Urinary bladder (tissue), 4 donors: Measurements from ENCODE around the gene ZNF629. TPM values are rescaled to one million over a fixed set of nuclear protein-coding genes. Genes with fewer than 3 reads are reported as not detected.

Source experiments
- DNase-seq: peaks from one replicate; pipeline ENCODE4 v3.0.0-alpha.2; 2015; ENCODE audit errors: extremely low spot score
- H3K27ac ChIP-seq: one replicate; pipeline ENCODE4 v1.5.1; 2013; ENCODE audit warnings: low read depth, mild to moderate bottlenecking, moderate library complexity
- H3K36me3 ChIP-seq: one replicate; pipeline ENCODE4 v1.6.1; 2013; ENCODE audit warnings: mild to moderate bottlenecking, moderate library complexity; ENCODE audit not compliant: insufficient read depth
- H3K4me1 ChIP-seq: one replicate; pipeline ENCODE4 v1.6.1; 2013; ENCODE audit warnings: mild to moderate bottlenecking, moderate library complexity; ENCODE audit not compliant: insufficient read depth
- H3K4me3 ChIP-seq: one replicate; pipeline ENCODE4 v1.5.1; 2013; ENCODE audit warnings: low read depth, low read length
- WGBS: extraction: QIAGEN DNeasy Blood & Tissue Kit; methylation state at CpG from one replicate; pipeline ENCODE4 v1.1.7; 2013; 5-methylcytosine and 5-hydroxymethylcytosine counted together
- polyA plus RNA-seq: library from polyadenylated mRNA; stranded (reverse); fragments of 200-250 nt; gene quantifications from one replicate; pipeline ENCODE4 v1.2.3, GENCODE V29; 2013
- total RNA-seq: library from RNA; depleted of rRNA; stranded (reverse); fragments of >200 nt; gene quantifications from one replicate; pipeline ENCODE4 v1.2.3, GENCODE V29; 2014
- donor health status: healthy with polysubstance abuse.
- donor health status: healthy.

Gene ZNF629
- total and polyA plus RNA-seq, 2 donors, result 7.2 to 11.2 TPM

DNA sequence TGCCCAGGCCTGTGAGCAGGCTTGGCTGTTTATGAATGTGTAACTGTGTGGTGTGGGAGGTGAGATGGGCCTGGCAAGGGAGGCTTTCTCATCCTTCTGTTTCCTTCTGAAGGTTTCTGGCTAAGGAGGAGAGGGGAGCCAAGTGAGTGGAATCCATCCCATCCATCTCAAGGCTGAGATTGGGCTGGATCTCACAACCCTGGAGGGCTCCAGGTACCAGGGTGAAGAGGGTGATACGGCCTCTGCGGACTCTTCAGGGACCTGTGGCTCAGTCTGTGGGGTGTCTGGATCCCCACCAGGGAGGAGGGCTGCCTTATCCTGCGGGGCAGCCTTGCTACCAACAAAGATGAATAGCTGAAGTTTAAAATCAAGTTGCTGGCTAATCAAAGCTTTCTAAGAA is 7.0 kb downstream of the ZNF629 start:
- no peaks in the 10 kb centered on the region for H3K4me1 ChIP-seq
- no peak overlapping the region for H3K27ac ChIP-seq
- H3K4me3 ChIP-seq, result no peak overlapping the region
- WGBS, result 88% methylated on average over 3 of the region's 3 CpGs
- DNase-seq, result no peak
- H3K36me3 ChIP-seq, result no peaks in the 10 kb centered on the region

DNA sequence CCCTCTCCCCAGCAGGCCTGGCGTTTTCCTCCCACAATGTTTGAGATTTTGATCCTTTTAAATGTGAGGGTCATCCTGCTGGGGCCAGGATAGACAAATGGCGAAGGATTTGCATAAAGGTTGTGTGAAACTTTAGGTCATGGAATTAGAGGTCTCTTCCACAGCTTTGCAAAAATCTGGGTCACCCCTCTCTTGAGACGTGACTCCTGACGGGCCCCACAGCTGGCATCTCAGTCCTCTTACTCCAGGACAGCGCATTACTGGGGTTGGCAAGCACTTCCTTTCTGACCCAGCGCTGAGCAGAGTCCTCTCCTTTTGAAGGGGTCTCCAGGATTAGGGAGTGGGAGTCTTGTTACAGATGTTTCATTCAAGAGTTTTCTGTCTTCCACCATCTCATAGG is 7.4 kb downstream of the ZNF629 start:
- no peak for DNase-seq
- WGBS, result 88% methylated on average over 6 of the region's 6 CpGs
- Histone ChIP-seq H3K4me1 (no peaks in the 10 kb centered on the region), H3K36me3 (no peaks in the 10 kb centered on the region), H3K27ac (no peak overlapping the region), H3K4me3 (no peak overlapping the region)

DNA sequence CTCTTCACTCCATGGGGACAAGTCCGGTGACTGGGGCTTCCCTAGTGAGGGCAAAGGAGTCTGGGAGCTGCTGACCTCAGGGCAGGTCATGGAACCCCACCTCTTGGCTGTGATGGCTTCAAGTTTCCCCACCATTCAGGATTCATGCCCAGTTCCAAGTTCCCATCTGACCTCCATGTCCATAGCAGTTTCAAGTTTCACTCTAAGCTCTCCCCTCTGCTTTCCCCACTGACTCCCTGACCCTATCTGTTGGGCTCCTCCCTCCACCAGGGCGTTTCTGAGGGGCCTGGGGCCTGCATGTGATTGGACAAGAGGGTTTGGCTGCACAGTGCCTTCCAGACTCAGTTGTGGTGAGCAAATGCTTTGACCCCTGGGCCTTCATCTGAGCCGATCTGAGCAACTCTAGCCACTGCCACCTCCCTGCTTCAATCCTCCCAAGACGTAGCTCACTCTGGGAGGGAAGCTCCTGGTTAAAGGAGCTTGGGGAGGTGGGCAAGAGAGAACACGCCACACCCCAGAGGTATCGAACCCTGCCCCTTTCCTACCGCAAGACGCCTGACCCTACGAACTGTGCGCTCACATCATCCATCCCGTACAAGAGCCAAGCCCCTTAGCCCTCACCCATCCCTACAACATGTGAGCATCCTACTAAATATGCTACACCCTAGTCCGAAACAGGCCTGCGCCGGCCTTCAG is 8.3 kb downstream of the ZNF629 start:
- Histone ChIP-seq H3K36me3 (no peaks in the 10 kb centered on the region), H3K4me1 (no peaks in the 10 kb centered on the region), H3K27ac (no peak overlapping the region), H3K4me3 (no peak overlapping the region)
- DNase-seq, result no peak
- WGBS, result 73% methylated on average over 14 of the region's 14 CpGs

DNA sequence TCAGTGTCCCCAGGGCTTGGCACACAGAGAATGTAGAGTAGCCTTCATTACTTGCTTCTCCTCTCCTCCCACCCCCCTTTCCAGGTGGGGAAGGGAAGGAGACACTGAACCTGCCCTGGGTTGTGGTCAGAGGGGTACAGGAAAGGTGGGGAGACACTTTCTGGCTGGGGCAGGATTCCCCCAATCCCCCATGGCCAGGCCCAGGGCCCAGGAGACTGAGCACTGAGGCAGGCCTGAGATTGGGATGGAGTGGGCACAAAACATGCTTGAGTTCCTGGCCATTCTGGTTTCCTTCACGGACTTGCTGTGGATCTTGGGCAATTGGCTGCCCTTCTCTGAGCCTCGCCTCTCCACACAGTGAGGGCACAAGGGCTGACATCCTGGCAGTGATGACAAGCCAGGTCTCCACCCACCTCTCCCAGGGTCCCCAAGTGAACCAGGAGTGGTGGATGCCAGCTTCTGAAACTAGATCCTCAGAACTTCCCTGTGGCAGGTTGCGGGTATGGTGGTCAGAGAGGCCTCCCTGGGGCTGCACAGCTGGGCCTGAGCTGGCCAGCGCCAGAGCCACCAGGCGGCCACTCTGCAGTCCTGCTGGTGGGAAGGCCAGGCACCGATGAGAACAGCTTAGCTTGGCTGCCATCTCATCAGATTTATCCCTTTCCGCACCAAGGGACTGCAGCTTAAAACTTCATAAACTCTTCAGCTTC is 9.3 kb downstream of the ZNF629 start:
- Histone ChIP-seq H3K27ac (no peak overlapping the region), H3K4me3 (no peak overlapping the region), H3K36me3 (no peaks in the 10 kb centered on the region), H3K4me1 (no peaks in the 10 kb centered on the region)
- 82% methylated on average over 7 of the region's 7 CpGs for WGBS
- no peak for DNase-seq

DNA sequence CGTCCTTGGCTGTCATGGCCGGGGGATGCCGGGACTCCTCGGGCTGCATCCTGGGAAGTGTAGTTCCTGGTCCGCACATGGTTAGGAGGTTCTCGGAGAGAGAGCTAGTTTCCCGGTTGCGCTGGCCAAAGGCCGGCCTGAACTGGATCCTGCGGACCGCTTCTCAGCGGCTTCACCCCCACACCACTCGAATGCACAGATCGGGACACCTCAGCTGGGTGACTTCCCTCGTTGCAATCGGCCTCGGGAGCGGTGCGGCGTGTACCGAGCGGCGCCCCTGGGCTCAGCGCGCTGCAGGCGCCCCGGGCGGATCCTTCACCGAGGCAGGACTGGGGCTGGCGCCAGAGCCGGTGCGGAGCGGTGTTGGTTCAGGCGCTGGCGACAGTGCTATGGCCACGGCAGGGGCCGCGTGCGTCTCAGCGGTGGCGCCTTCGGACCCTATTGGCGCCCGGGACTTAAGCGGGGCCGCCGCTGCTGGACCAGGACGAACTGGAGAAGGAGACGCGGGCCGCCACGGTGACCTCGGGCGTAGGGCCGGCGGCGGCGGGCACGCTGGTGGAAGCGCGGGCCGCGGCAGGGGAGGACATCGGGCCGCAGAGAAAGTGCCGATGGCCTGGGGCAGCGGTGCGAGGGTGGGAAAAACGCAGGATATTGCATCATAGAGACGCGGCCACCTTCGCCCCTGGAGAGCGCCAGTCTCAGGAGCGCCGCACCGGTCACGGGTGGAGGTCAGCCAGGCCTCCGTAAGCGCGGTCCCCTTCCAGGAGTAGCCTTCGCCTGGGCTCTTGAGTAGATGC is 11.4 kb downstream of the ZNF629 start:
- under 1% methylated on average over 81 of the region's 81 CpGs for WGBS

DNA sequence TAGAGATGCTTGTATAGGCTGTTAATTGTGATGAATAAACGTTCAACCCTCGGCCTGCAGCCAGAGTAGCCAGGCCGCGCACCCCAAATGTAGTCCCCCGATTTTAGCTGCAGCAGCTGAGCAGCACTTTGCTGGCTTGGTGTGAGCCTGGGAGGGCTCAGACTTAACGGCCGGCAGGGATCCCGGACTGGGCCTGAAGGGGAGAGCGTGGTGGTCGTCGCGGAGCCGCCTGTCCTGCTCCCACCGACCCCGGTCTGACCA is 11.9 kb downstream of the ZNF629 start:
- Histone ChIP-seq H3K27ac (no peak overlapping the region), H3K36me3 (no peaks in the 10 kb centered on the region), H3K4me3 (peak overlapping the region; percentile 53), H3K4me1 (no peaks in the 10 kb centered on the region)
- WGBS, result 7% methylated on average over 15 of the region's 15 CpGs
- no peak for DNase-seq

More for the DNA sequence above, 11.4 kb downstream of the ZNF629 start:
- Histone ChIP-seq H3K36me3 (no peaks in the 10 kb centered on the region), H3K27ac (peak overlapping the region; percentile 55), H3K4me3 (peak overlapping the region; percentile 53), H3K4me1 (no peaks in the 10 kb centered on the region)
- DNase-seq, result peak; percentile 75

DNA sequence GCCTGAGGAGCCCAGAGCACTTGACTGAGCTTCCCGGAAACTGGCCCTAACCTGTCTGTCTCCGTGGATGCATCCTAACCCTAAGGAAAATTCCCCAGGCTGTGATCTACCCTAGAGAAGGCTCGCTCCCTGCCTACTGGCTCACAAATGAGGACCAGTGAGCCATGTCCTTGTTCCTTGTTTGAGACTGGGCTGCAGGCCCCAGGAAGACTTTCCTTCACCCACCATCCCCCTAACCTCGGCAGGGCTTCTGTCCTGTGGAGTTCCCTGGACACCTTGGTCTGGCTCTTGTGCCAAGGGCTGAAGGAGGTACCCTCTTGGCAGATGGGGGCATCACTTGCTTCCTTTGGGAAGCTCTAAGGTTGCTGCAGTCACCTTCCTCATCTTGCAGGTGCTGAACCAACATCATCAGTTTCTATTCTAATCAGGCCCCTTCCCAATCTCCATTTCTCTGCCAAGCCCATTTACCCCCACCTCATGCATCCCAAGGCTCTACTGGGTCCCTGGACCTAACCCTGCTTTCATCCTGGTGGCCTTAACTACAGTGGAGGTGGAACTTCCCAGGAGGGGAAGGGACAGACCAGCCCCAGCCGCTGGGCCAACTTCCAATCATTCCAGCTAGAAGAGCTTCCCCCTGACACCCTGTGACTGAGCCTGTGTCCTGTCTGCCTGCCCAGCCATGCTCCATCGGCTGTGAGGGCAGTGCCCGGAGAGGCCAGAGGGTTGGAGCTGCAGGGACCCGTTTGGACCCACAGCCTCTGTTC is 12.5 kb downstream of the ZNF629 start:
- DNase-seq, result no peak
- no peak overlapping the region for H3K27ac ChIP-seq
- H3K4me3 ChIP-seq, result no peak overlapping the region
- H3K36me3 ChIP-seq, result peaks cover 2% of the 10 kb centered on the region
- 52% methylated on average over 8 of the region's 8 CpGs for WGBS
- H3K4me1 ChIP-seq, result no peaks in the 10 kb centered on the region

DNA sequence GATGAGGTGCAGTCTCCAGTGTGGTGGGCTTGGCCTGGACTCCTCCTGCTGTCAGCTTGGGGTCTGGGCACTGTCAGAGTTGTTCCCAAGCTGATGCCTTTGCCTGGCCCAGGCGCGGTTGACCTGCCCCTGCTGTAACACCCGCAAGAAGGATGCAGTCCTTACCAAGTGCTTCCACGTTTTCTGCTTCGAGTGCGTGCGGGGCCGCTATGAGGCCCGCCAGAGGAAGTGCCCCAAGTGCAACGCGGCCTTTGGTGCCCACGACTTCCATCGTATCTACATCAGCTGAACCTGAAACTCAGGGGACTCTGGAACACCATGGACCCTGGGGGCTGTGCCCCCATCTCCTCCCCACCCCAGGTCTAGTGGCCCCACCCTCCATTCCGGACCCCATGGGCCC is 13.2 kb downstream of the ZNF629 start:
- peaks cover 7% of the 10 kb centered on the region for H3K36me3 ChIP-seq
- WGBS, result 88% methylated on average over 14 of the region's 14 CpGs
- H3K27ac ChIP-seq, result no peak overlapping the region
- no peak for DNase-seq
- H3K4me3 ChIP-seq, result no peak overlapping the region
- H3K4me1 ChIP-seq, result no peaks in the 10 kb centered on the region

DNA sequence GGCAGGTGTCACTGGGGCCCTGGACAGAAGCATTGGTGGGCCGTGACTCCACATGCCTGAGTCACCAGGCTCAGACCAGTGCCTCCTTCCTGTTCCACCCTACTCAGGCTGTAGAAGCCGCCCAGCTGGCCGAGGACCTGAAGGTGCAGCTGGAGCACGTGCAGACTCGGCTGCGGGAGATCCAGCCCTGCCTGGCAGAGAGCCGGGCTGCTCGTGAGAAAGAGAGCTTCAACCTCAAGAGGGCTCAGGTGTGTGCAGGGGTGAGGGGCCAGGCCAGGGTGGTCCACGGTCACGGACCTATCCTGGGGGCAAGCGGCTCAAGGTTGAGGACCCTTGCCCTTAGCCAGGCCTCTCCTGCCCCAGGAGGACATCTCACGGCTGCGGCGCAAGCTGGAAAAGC is 15.3 kb downstream of the ZNF629 start:
- no peak overlapping the region for H3K27ac ChIP-seq
- H3K4me3 ChIP-seq, result no peak overlapping the region
- H3K4me1 ChIP-seq, result no peaks in the 10 kb centered on the region
- 90% methylated on average over 14 of the region's 14 CpGs for WGBS
- DNase-seq, result no peak
- peaks cover 9% of the 10 kb centered on the region for H3K36me3 ChIP-seq

DNA sequence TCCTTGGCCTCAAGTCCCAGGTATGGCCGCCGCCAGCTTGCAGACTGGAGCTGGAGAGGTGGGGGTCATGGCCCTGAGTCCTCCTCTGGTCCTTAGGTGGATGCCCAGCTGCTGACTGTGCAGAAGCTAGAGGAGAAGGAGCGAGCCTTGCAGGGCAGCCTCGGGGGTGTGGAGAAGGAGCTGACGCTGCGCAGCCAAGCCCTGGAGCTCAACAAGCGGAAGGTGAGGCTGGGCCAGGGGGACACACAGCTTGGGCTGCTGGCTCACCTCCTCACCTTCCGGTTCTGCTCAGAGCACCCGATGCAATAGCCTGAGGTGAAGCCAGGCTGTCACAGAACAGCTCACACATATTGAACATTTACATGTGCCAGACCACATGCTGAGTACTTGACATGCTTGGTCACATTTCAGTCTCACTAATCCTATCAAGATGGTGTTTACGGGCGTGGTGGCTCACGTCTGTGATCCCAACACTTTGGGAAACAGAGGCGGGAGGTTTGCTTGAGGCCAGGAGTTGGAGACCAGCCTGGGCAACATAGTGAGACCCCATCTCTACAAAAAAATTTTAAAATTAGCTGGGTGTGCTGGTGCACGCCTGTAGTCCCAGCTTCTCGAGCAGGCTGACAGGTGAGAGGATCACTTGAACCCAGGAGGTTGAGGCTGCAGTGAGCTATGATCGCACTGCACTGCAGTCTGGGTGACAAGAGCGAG is 17.5 kb downstream of the ZNF629 start:
- DNase-seq, result no peak
- Histone ChIP-seq H3K4me1 (no peaks in the 10 kb centered on the region), H3K4me3 (no peak overlapping the region), H3K36me3 (peaks cover 9% of the 10 kb centered on the region), H3K27ac (no peak overlapping the region)
- 93% methylated on average over 17 of the region's 17 CpGs for WGBS

DNA sequence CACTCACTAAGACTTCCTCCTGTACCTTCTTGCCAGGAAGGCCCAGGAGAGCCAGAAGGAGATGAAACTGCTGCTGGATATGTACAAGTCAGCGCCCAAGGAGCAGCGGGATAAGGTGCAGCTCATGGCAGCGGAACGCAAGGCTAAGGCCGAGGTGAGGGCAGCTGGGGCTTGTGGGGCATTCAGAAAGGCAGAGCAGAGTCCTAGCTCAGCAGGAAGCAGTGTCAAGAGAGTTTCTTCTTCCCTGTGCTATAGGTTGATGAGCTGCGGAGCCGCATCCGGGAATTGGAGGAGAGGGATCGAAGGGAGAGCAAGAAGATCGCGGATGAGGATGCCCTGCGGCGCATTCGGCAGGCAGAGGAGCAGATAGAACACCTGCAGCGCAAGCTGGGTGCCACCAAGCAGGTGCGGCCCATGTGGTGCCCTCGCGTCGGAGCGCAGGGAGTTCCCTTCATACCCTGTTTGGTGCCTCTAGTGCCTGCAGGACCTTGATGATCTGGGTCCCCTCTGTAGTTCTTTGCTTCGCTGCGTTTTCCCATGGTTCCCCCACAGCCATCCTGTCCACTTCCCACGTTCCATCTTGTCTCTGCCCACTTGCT is 18.3 kb downstream of the ZNF629 start:
- WGBS, result 96% methylated on average over 23 of the region's 23 CpGs
- H3K4me3 ChIP-seq, result no peak overlapping the region
- H3K27ac ChIP-seq, result no peak overlapping the region
- H3K36me3 ChIP-seq, result peaks cover 9% of the 10 kb centered on the region
- no peak for DNase-seq
- H3K4me1 ChIP-seq, result no peaks in the 10 kb centered on the region

DNA sequence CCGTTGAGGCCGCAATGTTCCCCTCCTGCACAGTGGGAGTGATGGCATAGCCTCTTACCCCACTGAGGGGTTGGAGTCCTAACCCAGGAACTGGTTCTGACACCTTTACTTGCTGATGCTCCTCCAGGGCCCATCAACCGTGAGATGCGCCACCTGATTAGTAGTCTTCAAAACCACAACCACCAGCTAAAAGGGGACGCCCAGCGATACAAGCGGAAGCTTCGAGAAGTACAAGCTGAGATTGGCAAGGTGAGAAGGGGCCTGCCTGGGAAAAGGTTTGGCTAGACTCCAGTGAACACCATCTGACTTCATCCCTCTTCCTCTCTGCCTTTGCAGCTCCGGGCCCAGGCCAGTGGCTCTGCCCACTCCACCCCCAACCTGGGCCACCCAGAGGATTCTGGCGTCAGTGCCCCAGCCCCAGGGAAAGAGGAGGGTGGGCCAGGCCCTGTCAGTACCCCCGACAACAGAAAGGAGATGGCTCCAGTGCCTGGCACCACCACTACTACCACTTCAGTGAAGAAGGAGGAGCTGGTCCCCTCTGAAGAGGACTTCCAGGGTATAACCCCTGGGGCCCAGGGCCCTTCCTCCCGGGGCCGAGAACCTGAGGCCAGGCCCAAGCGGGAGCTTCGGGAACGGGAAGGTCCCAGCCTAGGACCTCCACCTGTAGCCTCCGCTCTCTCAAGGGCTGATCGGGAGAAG is 19.1 kb downstream of the ZNF629 start:
- Histone ChIP-seq H3K36me3 (peaks cover 9% of the 10 kb centered on the region), H3K4me3 (no peak overlapping the region), H3K4me1 (no peaks in the 10 kb centered on the region), H3K27ac (no peak overlapping the region)
- DNase-seq, result no peak
- 91% methylated on average over 18 of the region's 18 CpGs for WGBS
